ENCODE measurements around the gene MUSK.
"Not testable (repeated sequence)": the region's sequence is repeated elsewhere in the genome, so short reads cannot be mapped to it uniquely, and the experiment has no call there.

The MUSK gene

GRCh38 chr9:110810262-110810976 lies 141.8 kb downstream of the MUSK start:
- no peak for DNase-seq (ENCODE audit: low read depth)

GRCh38 chr9:110812886-110813285 lies 144.3 kb downstream of the MUSK start:
- DNase-seq (ENCODE audit: low read depth), result no peak

GRCh38 chr9:110814159-110814558 lies 145.6 kb downstream of the MUSK start:
- no peak for DNase-seq (ENCODE audit: low read depth)

GRCh38 chr9:110815361-110815760 lies 146.8 kb downstream of the MUSK start:
- no peak for DNase-seq (ENCODE audit: low read depth)

- DNase-seq (ENCODE audit: low read depth), result no peak
Observed at GRCh38 chr9:110820381-110820780, 151.8 kb downstream of the MUSK start.

GRCh38 chr9:110821064-110821463 lies 152.5 kb downstream of the MUSK start:
- no peak for DNase-seq (ENCODE audit: low read depth)

- not testable (repeated sequence) for DNase-seq (ENCODE audit: low read depth)
Observed at GRCh38 chr9:110825129-110825528, 156.5 kb downstream of the MUSK start.

- no peak for DNase-seq (ENCODE audit: low read depth)
Observed at GRCh38 chr9:110825950-110826349, 157.4 kb downstream of the MUSK start.

GRCh38 chr9:110826400-110826799 lies 157.8 kb downstream of the MUSK start:
- DNase-seq (ENCODE audit: low read depth), result not testable (repeated sequence)

GRCh38 chr9:110828264-110828663 lies 159.7 kb downstream of the MUSK start:
- no peak for DNase-seq (ENCODE audit: low read depth)

- no peak for DNase-seq (ENCODE audit: low read depth)
Observed at GRCh38 chr9:110830495-110830894, 161.9 kb downstream of the MUSK start.

- DNase-seq (ENCODE audit: low read depth), result no peak
Observed at GRCh38 chr9:110832926-110833325, 164.3 kb downstream of the MUSK start.

- DNase-seq (ENCODE audit: low read depth), result no peak
Observed at GRCh38 chr9:110835404-110835803, 166.8 kb downstream of the MUSK start.

- no peak for DNase-seq (ENCODE audit: low read depth)
Observed at GRCh38 chr9:110835859-110836271, 167.3 kb downstream of the MUSK start.

- DNase-seq (ENCODE audit: low read depth), result no peak
Observed at GRCh38 chr9:110837401-110838005, 168.9 kb downstream of the MUSK start.

- DNase-seq (ENCODE audit: low read depth), result no peak
Observed at GRCh38 chr9:110842169-110842568, 173.6 kb downstream of the MUSK start.

GRCh38 chr9:110842986-110843385 lies 174.4 kb downstream of the MUSK start:
- DNase-seq (ENCODE audit: low read depth), result no peak

GRCh38 chr9:110844121-110844520 lies 175.5 kb downstream of the MUSK start:
- no peak for DNase-seq (ENCODE audit: low read depth)

- DNase-seq (ENCODE audit: low read depth), result no peak
Observed at GRCh38 chr9:110846215-110846614, 177.6 kb downstream of the MUSK start.

GRCh38 chr9:110847671-110848070 lies 179.1 kb downstream of the MUSK start:
- no peak for DNase-seq (ENCODE audit: low read depth)

GRCh38 chr9:110850401-110851135 lies 182.0 kb downstream of the MUSK start:
- DNase-seq (ENCODE audit: low read depth), result no peak
